ENCODE measurements around the gene DNAJC17. TPM values are rescaled to one million over a fixed set of nuclear protein-coding genes. Genes with fewer than 3 reads are reported as not detected.

The DNAJC17 gene
- polyA plus RNA-seq, 4 donors, result 41.0 to 95.9 (median 59.1) TPM

GRCh38 chr15:40744815-40745152 is 62.5 kb downstream of the DNAJC17 start:
- no peak for FAIRE-seq

GRCh38 chr15:40743921-40744814 is 63.1 kb downstream of the DNAJC17 start:
- FAIRE-seq, result no peak
- H3K36me3 ChIP-seq (ENCODE audit: control insufficient read depth in 3 of 3, insufficient read depth in 2 of 3, low read depth in 1 of 3, low read length in 3 of 3), result peaks cover 10 to 83% (median 11%) of the 10 kb centered on the region in 3 donors
- DNase-seq, result peak; percentile 77 to 87
- no peaks in the 10 kb centered on the region for H3K9me3 ChIP-seq (ENCODE audit: control insufficient read depth in 2 of 2, insufficient read depth in 1 of 2, low read depth in 1 of 2, low read length in 1 of 2)
- peak overlapping the region; percentile 60 to 84 (median 71) for H3K27ac ChIP-seq (ENCODE audit: low read depth in 1 of 3, low read length in 2 of 3)
- no peaks in the 10 kb centered on the region for H3K27me3 ChIP-seq (ENCODE audit: control insufficient read depth in 3 of 3, insufficient read depth in 3 of 3, low read length in 3 of 3)
- no peak overlapping the region for H3K4me3 ChIP-seq (ENCODE audit: low read depth in 1 of 3, low read length in 3 of 3)
- WGBS, 3 donors, result 68 to 73% (median 70%) methylated on average over 12 of the region's 12 CpGs
- H3K4me1 ChIP-seq (ENCODE audit: control insufficient read depth in 3 of 3, insufficient read depth in 2 of 3, low read depth in 1 of 3, low read length in 2 of 3), result peaks cover 4 to 55% (median 4%) of the 10 kb centered on the region in 3 donors

More at GRCh38 chr15:40744815-40745152, 62.5 kb downstream of the DNAJC17 start:
- peaks cover 4 to 61% (median 4%) of the 10 kb centered on the region in 3 donors for H3K4me1 ChIP-seq (ENCODE audit: control insufficient read depth in 3 of 3, insufficient read depth in 2 of 3, low read depth in 1 of 3, low read length in 2 of 3)
- DNase-seq, result no peak
- no peaks in the 10 kb centered on the region for H3K27me3 ChIP-seq (ENCODE audit: control insufficient read depth in 3 of 3, insufficient read depth in 3 of 3, low read length in 3 of 3)
- H3K4me3 ChIP-seq (ENCODE audit: low read depth in 1 of 3, low read length in 3 of 3), result no peak overlapping the region
- H3K27ac ChIP-seq (ENCODE audit: low read depth in 1 of 3, low read length in 2 of 3), result peak overlapping the region in 2 of 3 donors; percentile 71 to 84
- peaks cover 6 to 82% (median 9%) of the 10 kb centered on the region in 3 donors for H3K36me3 ChIP-seq (ENCODE audit: control insufficient read depth in 3 of 3, insufficient read depth in 2 of 3, low read depth in 1 of 3, low read length in 3 of 3)
- 73 to 93% (median 86%) methylated on average over 5 of the region's 5 CpGs for WGBS, 3 donors
- H3K9me3 ChIP-seq (ENCODE audit: control insufficient read depth in 2 of 2, insufficient read depth in 1 of 2, low read depth in 1 of 2, low read length in 1 of 2), result no peaks in the 10 kb centered on the region

DNA sequence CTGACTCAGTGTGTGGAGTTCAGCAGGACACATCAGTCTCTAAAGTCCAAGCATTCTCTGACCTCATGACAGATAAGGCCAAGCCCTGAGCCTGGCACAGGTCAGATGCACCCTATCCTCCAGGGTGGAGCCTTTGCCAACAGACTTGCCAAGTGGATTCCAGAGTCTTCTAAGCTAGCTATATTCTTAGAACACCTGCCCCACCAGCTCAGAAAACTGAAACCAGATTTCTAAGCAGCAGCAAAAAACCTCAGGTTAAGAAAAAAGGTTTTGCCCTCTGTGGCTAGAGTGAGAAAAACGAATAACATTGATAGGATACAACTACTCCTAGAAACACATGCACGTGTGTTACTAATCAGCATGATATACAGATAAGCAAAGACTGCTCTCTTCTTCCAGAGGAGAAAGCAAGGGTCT is 63.8 kb downstream of the DNAJC17 start:
- Histone ChIP-seq H3K9me3 (ENCODE audit: control insufficient read depth in 2 of 2, insufficient read depth in 1 of 2, low read depth in 1 of 2, low read length in 1 of 2) (no peaks in the 10 kb centered on the region), H3K36me3 (ENCODE audit: control insufficient read depth in 3 of 3, insufficient read depth in 2 of 3, low read depth in 1 of 3, low read length in 3 of 3) (peaks cover 15 to 81% (median 15%) of the 10 kb centered on the region in 3 donors), H3K4me3 (ENCODE audit: low read depth in 1 of 3, low read length in 3 of 3) (no peak overlapping the region), H3K27me3 (ENCODE audit: control insufficient read depth in 3 of 3, insufficient read depth in 3 of 3, low read length in 3 of 3) (no peaks in the 10 kb centered on the region), H3K27ac (ENCODE audit: low read depth in 1 of 3, low read length in 2 of 3) (peak overlapping the region; percentile 60 to 84 (median 70)), H3K4me1 (ENCODE audit: control insufficient read depth in 3 of 3, insufficient read depth in 2 of 3, low read depth in 1 of 3, low read length in 2 of 3) (peaks cover 4 to 50% (median 4%) of the 10 kb centered on the region in 3 donors)
- DNase-seq, result peak in 1 of 2 donors; percentile 80
- WGBS, 3 donors, result 37 to 57% (median 47%) methylated on average over 2 of the region's 2 CpGs
- FAIRE-seq, result no peak

GRCh38 chr15:40739854-40740253 is 67.4 kb downstream of the DNAJC17 start:
- H3K4me3 ChIP-seq (ENCODE audit: low read depth in 1 of 3, low read length in 3 of 3), result no peak overlapping the region
- peaks cover 28 to 79% (median 32%) of the 10 kb centered on the region in 3 donors for H3K36me3 ChIP-seq (ENCODE audit: control insufficient read depth in 3 of 3, insufficient read depth in 2 of 3, low read depth in 1 of 3, low read length in 3 of 3)
- no peak overlapping the region for H3K27ac ChIP-seq (ENCODE audit: low read depth in 1 of 3, low read length in 2 of 3)
- FAIRE-seq (no peak), DNase-seq (no peak)
- H3K27me3 ChIP-seq (ENCODE audit: control insufficient read depth in 3 of 3, insufficient read depth in 3 of 3, low read length in 3 of 3), result no peaks in the 10 kb centered on the region
- no peaks in the 10 kb centered on the region for H3K9me3 ChIP-seq (ENCODE audit: control insufficient read depth in 2 of 2, insufficient read depth in 1 of 2, low read depth in 1 of 2, low read length in 1 of 2)
- peaks cover 0 to 22% (median 0%) of the 10 kb centered on the region in 3 donors for H3K4me1 ChIP-seq (ENCODE audit: control insufficient read depth in 3 of 3, insufficient read depth in 2 of 3, low read depth in 1 of 3, low read length in 2 of 3)
- WGBS, 3 donors, result 92 to 97% (median 96%) methylated on average over 2 of the region's 2 CpGs

DNA sequence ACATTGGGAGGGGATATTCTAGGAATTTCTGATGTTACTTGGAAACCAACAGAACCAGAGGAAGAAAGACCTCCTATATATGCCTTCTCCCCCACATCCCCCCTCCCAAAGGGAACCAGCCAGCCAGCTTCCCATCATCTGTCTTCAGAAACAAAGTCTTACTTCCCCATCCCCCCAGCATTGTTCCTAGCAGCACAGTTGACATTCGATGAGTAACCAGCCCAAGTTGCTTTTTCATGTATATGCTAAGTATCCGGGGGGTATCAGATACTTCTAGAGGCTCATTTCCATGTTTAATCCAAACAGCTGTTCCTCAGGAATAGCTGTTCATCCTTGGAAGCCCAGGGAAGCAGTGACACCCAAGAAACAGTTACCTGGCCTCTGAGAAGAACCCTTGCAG is 68.2 kb downstream of the DNAJC17 start:
- H3K36me3 ChIP-seq (ENCODE audit: control insufficient read depth in 3 of 3, insufficient read depth in 2 of 3, low read depth in 1 of 3, low read length in 3 of 3), result peaks cover 30 to 75% (median 38%) of the 10 kb centered on the region in 3 donors

DNA sequence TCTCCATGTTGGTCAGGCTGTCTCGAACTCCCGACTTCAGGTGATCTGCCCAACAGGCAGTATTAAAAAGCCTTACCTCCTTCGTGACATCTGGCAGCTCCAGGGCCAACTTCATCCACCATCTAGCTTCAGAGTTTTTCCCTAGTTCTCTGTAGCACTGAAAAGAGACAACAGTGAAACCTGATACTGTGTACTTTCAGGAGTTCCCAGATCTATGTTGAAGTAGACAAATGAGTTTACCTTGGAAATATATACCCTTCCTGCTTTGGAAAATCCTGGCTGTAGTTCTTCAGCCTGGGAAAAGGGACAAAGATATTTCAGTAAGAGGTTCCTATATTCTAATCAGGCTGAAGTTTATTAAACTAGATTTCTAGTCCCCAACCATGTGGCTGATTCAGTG is 70.2 kb downstream of the DNAJC17 start:
- Histone ChIP-seq H3K9me3 (ENCODE audit: control insufficient read depth in 2 of 2, insufficient read depth in 1 of 2, low read depth in 1 of 2, low read length in 1 of 2) (no peaks in the 10 kb centered on the region), H3K27ac (ENCODE audit: low read depth in 1 of 3, low read length in 2 of 3) (no peak overlapping the region), H3K27me3 (ENCODE audit: control insufficient read depth in 3 of 3, insufficient read depth in 3 of 3, low read length in 3 of 3) (no peaks in the 10 kb centered on the region), H3K4me1 (ENCODE audit: control insufficient read depth in 3 of 3, insufficient read depth in 2 of 3, low read depth in 1 of 3, low read length in 2 of 3) (no peaks in the 10 kb centered on the region), H3K4me3 (ENCODE audit: low read depth in 1 of 3, low read length in 3 of 3) (no peak overlapping the region), H3K36me3 (ENCODE audit: control insufficient read depth in 3 of 3, insufficient read depth in 2 of 3, low read depth in 1 of 3, low read length in 3 of 3) (peaks cover 28 to 76% (median 36%) of the 10 kb centered on the region in 3 donors)
- 81 to 90% (median 84%) methylated on average over 3 of the region's 3 CpGs for WGBS, 3 donors
- FAIRE-seq, result no peak
- no peak for DNase-seq

More for the DNA sequence above, 68.2 kb downstream of the DNAJC17 start:
- Histone ChIP-seq H3K9me3 (ENCODE audit: control insufficient read depth in 2 of 2, insufficient read depth in 1 of 2, low read depth in 1 of 2, low read length in 1 of 2) (no peaks in the 10 kb centered on the region), H3K27ac (ENCODE audit: low read depth in 1 of 3, low read length in 2 of 3) (no peak overlapping the region), H3K27me3 (ENCODE audit: control insufficient read depth in 3 of 3, insufficient read depth in 3 of 3, low read length in 3 of 3) (no peaks in the 10 kb centered on the region), H3K4me1 (ENCODE audit: control insufficient read depth in 3 of 3, insufficient read depth in 2 of 3, low read depth in 1 of 3, low read length in 2 of 3) (peaks cover 0 to 16% (median 0%) of the 10 kb centered on the region in 3 donors), H3K4me3 (ENCODE audit: low read depth in 1 of 3, low read length in 3 of 3) (no peak overlapping the region)
- no peak for FAIRE-seq
- no peak for DNase-seq
- WGBS, 3 donors, result 65 to 72% (median 71%) methylated on average over 2 of the region's 2 CpGs

DNA sequence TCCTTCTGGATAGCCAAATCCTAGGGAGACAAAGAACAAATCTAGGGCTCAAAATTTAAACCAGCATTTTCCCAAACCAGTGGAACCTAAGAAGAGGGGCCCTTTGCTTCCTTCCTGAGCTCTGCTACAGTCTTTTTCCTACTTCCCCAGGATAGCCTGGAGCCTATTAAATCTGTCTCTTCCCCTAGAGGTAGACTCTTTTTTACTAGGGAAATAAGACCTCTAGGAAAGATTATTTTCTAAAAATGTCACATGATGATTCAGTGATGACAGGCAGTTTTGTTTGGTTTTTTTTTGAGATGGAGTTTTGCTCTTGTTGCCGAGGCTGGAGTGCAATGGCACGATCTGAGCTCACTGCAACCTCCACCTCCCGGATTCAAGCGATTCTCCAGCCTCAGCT is 70.7 kb downstream of the DNAJC17 start:
- 91 to 95% (median 94%) methylated on average over 4 of the region's 4 CpGs for WGBS, 3 donors
- FAIRE-seq (no peak), DNase-seq (no peak)
- no peak overlapping the region for H3K4me3 ChIP-seq (ENCODE audit: low read depth in 1 of 3, low read length in 3 of 3)
- peaks cover 28 to 74% (median 36%) of the 10 kb centered on the region in 3 donors for H3K36me3 ChIP-seq (ENCODE audit: control insufficient read depth in 3 of 3, insufficient read depth in 2 of 3, low read depth in 1 of 3, low read length in 3 of 3)
- H3K27ac ChIP-seq (ENCODE audit: low read depth in 1 of 3, low read length in 2 of 3), result no peak overlapping the region
- no peaks in the 10 kb centered on the region for H3K27me3 ChIP-seq (ENCODE audit: control insufficient read depth in 3 of 3, insufficient read depth in 3 of 3, low read length in 3 of 3)
- no peaks in the 10 kb centered on the region for H3K4me1 ChIP-seq (ENCODE audit: control insufficient read depth in 3 of 3, insufficient read depth in 2 of 3, low read depth in 1 of 3, low read length in 2 of 3)
- no peaks in the 10 kb centered on the region for H3K9me3 ChIP-seq (ENCODE audit: control insufficient read depth in 2 of 2, insufficient read depth in 1 of 2, low read depth in 1 of 2, low read length in 1 of 2)

DNA sequence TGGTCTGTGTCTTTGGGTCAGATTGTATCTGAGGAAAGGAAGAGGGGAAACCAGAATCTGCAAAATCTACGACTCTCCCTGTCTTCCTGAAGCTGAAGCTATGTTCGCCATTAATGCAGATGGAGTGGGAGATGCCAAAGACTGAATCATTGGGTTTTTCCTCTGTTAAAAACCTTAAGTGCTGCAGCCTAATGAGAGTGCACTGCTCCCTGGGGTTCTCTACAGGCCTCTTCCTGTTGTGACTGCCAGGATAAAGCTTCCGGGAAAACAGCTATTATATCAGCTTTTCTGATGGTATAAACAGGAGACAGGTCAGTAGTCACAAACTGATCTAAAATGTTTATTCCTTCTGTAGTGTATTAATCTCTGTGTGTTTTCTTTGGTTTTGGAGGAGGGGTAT is 76.2 kb downstream of the DNAJC17 start:
- WGBS, 3 donors, result 79 to 89% (median 80%) methylated on average over 3 of the region's 3 CpGs
- H3K36me3 ChIP-seq (ENCODE audit: control insufficient read depth in 3 of 3, insufficient read depth in 2 of 3, low read depth in 1 of 3, low read length in 3 of 3), result peaks cover 6 to 45% (median 13%) of the 10 kb centered on the region in 3 donors
- H3K27me3 ChIP-seq (ENCODE audit: control insufficient read depth in 3 of 3, insufficient read depth in 3 of 3, low read length in 3 of 3), result no peaks in the 10 kb centered on the region
- FAIRE-seq, result no peak
- H3K27ac ChIP-seq (ENCODE audit: low read depth in 1 of 3, low read length in 2 of 3), result no peak overlapping the region
- no peaks in the 10 kb centered on the region for H3K9me3 ChIP-seq (ENCODE audit: control insufficient read depth in 2 of 2, insufficient read depth in 1 of 2, low read depth in 1 of 2, low read length in 1 of 2)
- no peak for DNase-seq
- H3K4me1 ChIP-seq (ENCODE audit: control insufficient read depth in 3 of 3, insufficient read depth in 2 of 3, low read depth in 1 of 3, low read length in 2 of 3), result no peaks in the 10 kb centered on the region
- no peak overlapping the region for H3K4me3 ChIP-seq (ENCODE audit: low read depth in 1 of 3, low read length in 3 of 3)
